HFFc6 (cell line): ENCODE data around the gene SLC39A11. TPM values are rescaled to one million over a fixed set of nuclear protein-coding genes. Genes with fewer than 3 reads are reported as not detected.

ENCODE experiments used
- DNase-seq: peaks from one replicate; pipeline ENCODE4 v3.0.0-alpha.2; 2018
- H3K27ac Mint-ChIP-seq: 2 replicates; pipeline ENCODE4 v1.8.0; 2020; ENCODE audit warnings: mild to moderate bottlenecking, mixed read lengths
- H3K27me3 Mint-ChIP-seq: 2 replicates; pipeline ENCODE4 v1.8.0; 2021; ENCODE audit warnings: mild to moderate bottlenecking, moderate library complexity, mixed read lengths; ENCODE audit not compliant: insufficient read depth
- H3K36me3 Mint-ChIP-seq: 2 replicates; pipeline ENCODE4 v1.8.0; 2021; ENCODE audit warnings: low read depth, mixed read lengths
- H3K4me1 Mint-ChIP-seq: 2 replicates; pipeline ENCODE4 v1.8.0; 2020; ENCODE audit warnings: low read depth, mixed read lengths
- H3K4me3 Mint-ChIP-seq: 2 replicates; pipeline ENCODE4 v1.8.0; 2020; ENCODE audit warnings: mild to moderate bottlenecking, moderate library complexity, mixed read lengths
- H3K9me3 Mint-ChIP-seq: 2 replicates; pipeline ENCODE4 v1.8.0; 2020; ENCODE audit warnings: mild to moderate bottlenecking, mixed read lengths
- total RNA-seq, 6 experiments: library from RNA; stranded (reverse); fragmentation: NEBNext Ultra II Directional; extraction: Animal tissue kit (Norgen Biotek cat#: 25700); gene quantifications; 2 replicates in 1 of 6; 3 replicates in 5 of 6; pipeline ENCODE4 v1.2.3, GENCODE V29; 2021
- TF ChIP-seq, protein P1 (sequence below): fragments of 200-600 bp; sonication (generic); IDR thresholded peaks from 2 replicates; pipeline ENCODE4 v1.5.0; 2021; ENCODE audit warnings: antibody characterized with exemption, mild to moderate bottlenecking

Gene SLC39A11
- total RNA-seq, 6 experiments from 2014 or later: 29.7 to 40.6 (median 34.9) TPM

DNA sequence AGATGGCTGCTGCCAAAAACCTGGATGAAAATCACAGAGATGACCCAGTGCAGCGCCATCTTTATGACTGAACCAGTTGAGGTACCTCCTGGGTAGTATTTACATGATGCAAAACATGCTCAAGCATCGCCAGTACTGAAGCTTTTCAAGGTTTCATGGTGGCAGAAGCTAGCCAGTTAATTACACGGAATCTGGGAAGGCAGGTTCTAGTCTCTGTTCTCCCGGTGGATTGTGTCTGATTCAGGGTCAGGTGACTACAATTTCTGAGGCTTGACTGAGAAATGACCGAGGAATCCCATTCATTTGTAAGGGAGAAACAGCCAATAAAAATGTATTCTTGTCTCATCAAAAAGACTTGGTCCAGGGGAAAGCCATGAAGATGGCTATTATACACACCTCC, 209.1 kb downstream of the SLC39A11 start:
- Mint-ChIP-seq H3K4me1 (peaks cover 34% of the 10 kb centered on the region), H3K4me3 (no peak overlapping the region), H3K9me3 (peaks cover 21% of the 10 kb centered on the region), H3K27ac (no peak overlapping the region), H3K36me3 (peaks cover 37% of the 10 kb centered on the region), H3K27me3 (no peaks in the 10 kb centered on the region)
- TF ChIP-seq, protein P1, sequence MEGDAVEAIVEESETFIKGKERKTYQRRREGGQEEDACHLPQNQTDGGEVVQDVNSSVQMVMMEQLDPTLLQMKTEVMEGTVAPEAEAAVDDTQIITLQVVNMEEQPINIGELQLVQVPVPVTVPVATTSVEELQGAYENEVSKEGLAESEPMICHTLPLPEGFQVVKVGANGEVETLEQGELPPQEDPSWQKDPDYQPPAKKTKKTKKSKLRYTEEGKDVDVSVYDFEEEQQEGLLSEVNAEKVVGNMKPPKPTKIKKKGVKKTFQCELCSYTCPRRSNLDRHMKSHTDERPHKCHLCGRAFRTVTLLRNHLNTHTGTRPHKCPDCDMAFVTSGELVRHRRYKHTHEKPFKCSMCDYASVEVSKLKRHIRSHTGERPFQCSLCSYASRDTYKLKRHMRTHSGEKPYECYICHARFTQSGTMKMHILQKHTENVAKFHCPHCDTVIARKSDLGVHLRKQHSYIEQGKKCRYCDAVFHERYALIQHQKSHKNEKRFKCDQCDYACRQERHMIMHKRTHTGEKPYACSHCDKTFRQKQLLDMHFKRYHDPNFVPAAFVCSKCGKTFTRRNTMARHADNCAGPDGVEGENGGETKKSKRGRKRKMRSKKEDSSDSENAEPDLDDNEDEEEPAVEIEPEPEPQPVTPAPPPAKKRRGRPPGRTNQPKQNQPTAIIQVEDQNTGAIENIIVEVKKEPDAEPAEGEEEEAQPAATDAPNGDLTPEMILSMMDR: no peak
- no peak for DNase-seq

DNA sequence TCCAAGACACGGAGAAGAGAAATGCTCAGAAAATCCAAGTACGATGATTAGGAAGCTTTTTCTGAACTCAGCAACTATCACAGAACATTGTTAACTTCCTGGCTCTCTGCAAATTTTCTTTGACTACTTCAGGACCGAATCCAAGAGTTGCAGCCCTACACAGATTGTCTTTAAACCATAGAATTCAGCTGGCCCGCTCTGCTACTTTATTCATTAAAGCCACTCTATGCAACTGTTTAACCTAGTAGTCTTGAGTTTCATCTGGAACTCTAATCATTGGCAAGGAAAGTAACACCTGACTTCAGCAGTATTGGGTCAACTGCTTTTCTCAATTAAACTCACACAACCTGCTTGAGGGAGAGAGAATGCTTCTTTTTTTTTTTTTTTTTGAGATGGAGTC, 210.1 kb downstream of the SLC39A11 start:
- TF ChIP-seq, protein P1: no peak

DNA sequence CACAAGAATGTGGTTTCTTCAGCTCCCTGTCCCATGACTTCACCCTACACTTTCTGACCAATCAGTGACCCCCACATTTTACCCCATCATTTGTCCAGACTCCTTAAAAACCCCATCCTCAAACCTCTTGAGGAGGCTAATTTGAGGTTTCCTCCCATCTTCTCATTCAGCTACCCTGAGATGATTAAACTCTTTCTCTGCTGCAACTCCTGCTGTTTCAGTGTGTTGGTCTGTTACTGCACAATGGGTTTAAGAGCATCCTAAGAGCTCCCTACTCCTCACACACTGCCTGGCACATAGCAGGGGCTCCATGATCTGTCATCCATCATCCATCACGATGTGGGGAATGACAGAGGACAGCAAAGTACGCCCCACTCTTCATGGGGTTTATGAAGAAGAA, 212.6 kb downstream of the SLC39A11 start:
- H3K4me1 Mint-ChIP-seq: peaks cover 18% of the 10 kb centered on the region
- H3K27ac Mint-ChIP-seq: no peak overlapping the region
- TF ChIP-seq, protein P1: no peak
- peaks cover 2% of the 10 kb centered on the region; the same call in 1 of the 2 replicates for H3K27me3 Mint-ChIP-seq
- DNase-seq: no peak
- H3K4me3 Mint-ChIP-seq: no peak overlapping the region
- H3K36me3 Mint-ChIP-seq: peaks cover 43% of the 10 kb centered on the region
- H3K9me3 Mint-ChIP-seq: peaks cover 37% of the 10 kb centered on the region

More for the DNA sequence above, 210.1 kb downstream of the SLC39A11 start:
- Mint-ChIP-seq H3K9me3 (peaks cover 25% of the 10 kb centered on the region), H3K27me3 (no peaks in the 10 kb centered on the region), H3K4me1 (peaks cover 25% of the 10 kb centered on the region), H3K27ac (no peak overlapping the region), H3K4me3 (no peak overlapping the region), H3K36me3 (peaks cover 42% of the 10 kb centered on the region)
- DNase-seq: no peak

DNA sequence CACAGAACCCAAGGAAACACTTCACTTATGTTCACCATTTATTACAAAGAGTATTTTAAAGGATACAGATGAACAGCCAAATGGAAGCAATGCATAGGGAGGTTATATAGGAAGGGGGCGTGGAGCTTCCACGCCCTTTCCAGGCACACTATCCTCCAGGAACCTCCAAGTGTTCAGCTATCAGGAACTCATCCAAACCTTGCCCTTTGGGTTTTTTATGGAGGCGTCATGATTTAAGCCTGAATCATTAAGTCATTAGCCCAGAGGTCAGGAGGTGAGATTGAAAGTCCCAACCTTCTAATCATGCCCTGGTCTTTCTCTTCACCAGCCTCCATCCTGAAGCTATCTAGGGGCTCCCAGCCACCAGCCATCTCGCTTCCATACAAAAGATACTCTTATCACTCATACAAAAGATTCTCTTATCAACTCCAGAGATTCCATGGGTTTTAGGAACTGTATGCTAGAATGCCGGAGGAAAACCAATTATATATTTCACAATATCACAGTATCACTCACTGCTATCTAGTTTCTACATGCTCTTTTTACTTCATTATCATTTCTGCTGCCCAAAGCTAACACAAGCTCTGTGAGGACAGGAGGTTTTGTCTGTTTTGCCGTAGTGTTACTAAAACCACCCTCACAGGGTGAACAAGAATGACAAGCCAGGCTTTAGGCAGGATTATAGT, 213.4 kb downstream of the SLC39A11 start:
- peaks cover 43% of the 10 kb centered on the region for H3K36me3 Mint-ChIP-seq
- peaks cover 2% of the 10 kb centered on the region; the same call in 1 of the 2 replicates for H3K27me3 Mint-ChIP-seq
- DNase-seq: no peak
- H3K27ac Mint-ChIP-seq: no peak overlapping the region
- peaks cover 37% of the 10 kb centered on the region for H3K9me3 Mint-ChIP-seq
- H3K4me3 Mint-ChIP-seq: no peak overlapping the region
- TF ChIP-seq, protein P1: no peak
- H3K4me1 Mint-ChIP-seq: peaks cover 18% of the 10 kb centered on the region

DNA sequence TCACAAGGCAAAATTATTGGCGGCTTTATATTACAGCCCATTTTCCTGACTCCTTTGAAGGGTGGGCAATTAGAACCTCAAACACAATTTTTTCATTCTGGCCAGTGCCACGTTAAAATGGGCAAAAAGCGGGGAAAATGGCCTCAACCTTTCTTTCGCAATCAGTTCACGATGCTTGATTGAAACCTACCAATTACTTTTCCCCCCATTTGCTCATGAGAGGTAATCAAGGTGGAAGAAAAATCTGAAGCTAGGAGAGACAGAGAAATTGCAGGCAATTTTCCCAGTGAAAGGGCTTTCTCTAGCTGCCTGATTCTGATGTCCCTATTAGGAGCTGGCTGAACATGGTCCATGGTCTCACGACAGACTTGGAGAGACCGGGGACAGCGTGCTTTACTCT, 215.1 kb downstream of the SLC39A11 start:
- Mint-ChIP-seq H3K4me1 (peaks cover 18% of the 10 kb centered on the region), H3K27me3 (peaks cover 2% of the 10 kb centered on the region; the same call in 1 of the 2 replicates), H3K9me3 (peaks cover 37% of the 10 kb centered on the region)

More for the DNA sequence above, 215.1 kb downstream of the SLC39A11 start:
- TF ChIP-seq, protein P1: no peak
- Mint-ChIP-seq H3K36me3 (peaks cover 54% of the 10 kb centered on the region), H3K27ac (no peak overlapping the region), H3K4me3 (no peak overlapping the region)
- DNase-seq: no peak
